K562 (cell line): ENCODE results near the gene ZFYVE16. TPM values are rescaled to one million over a fixed set of nuclear protein-coding genes. Genes with fewer than 3 reads are reported as not detected.
A peak's percentile ranks its signal among the peaks of the same experiment; 100 is the strongest.

Experiments used
- ATAC-seq: fragments of 200-7000 bp; cut with Tn5 transposase; 3 replicates; pipeline ENCODE4 v1.9.1; 2020; ENCODE audit warnings: moderate library complexity
- BruUV-seq: library from RNA; stranded (reverse); fragments of 400-500 nt; replicated peaks from 2 replicates; lab custom pipeline; 2021; lab: Mats Ljungman, UMichigan
- CTCF ChIA-PET: fragments of 300-600 bp; formaldehyde crosslinking; extraction: SDS; loops from one replicate; lab custom pipeline; 2021; ENCODE audit warnings: low intra/inter-chr PET ratio; lab: Yijun Ruan, JAX
- POLR2A ChIA-PET: fragments of 300-600, 350-650 bp; sonication (Branson Sonifier 250); formaldehyde crosslinking; extraction: SDS; loops from one replicate; lab custom pipeline; 2021; ENCODE audit warnings: antibody characterized with exemption, inconsistent platforms; lab: Yijun Ruan, JAX
- DNase-seq, 4 experiments: peaks; one replicate each; pipeline versions ENCODE4 v3.0.0 to v3.0.0-alpha.2; 2011 to 2018; ENCODE audit warnings: low spot score in 3 of 4, mixed read lengths in 3 of 4; ENCODE audit errors: extremely low read depth in 1 of 4
- FAIRE-seq: peaks from 2 replicates; lab custom pipeline; 2011; peaks lifted over from hg19 to GRCh38; lab: Jason Lieb, UNC
- H2AFZ ChIP-seq: 2 replicates; pipeline ENCODE4 v1.6.0; 2011; ENCODE audit warnings: low read depth, low read length, control low read depth, inconsistent platforms
- H3K27ac ChIP-seq: fragments of 200-600 bp; 3 replicates; pipeline ENCODE4 v1.8.0; 2011; ENCODE audit warnings: low read depth, mild to moderate bottlenecking, control low read depth, inconsistent platforms, low read length, moderate library complexity, mixed read lengths; ENCODE audit errors: extremely low read depth
- H3K27me3 ChIP-seq, 2 experiments: fragments of 300-600 bp in 1 of 2; 2 replicates in 1 of 2; 3 replicates in 1 of 2; pipeline versions ENCODE4 v1.6.0 to v1.8.0; 2011; ENCODE audit warnings: inconsistent platforms in 2 of 2, low read length in 2 of 2, mild to moderate bottlenecking in 1 of 2, mixed read lengths in 1 of 2, moderate library complexity in 1 of 2; ENCODE audit not compliant: control insufficient read depth in 2 of 2, insufficient read depth in 2 of 2
- H3K36me3 ChIP-seq: fragments of 300-600 bp; 3 replicates; pipeline ENCODE4 v1.8.0; 2011; ENCODE audit warnings: mild to moderate bottlenecking, low read length, inconsistent platforms; ENCODE audit not compliant: control insufficient read depth, insufficient read depth
- H3K4me1 ChIP-seq, 2 experiments: fragments of 200-600 bp in 1 of 2; replicated peaks in 1 of 2; 2 replicates in 1 of 2; 3 replicates in 1 of 2; pipeline versions ENCODE4 v1.5.1 to v1.8.0; 2011; ENCODE audit warnings: inconsistent platforms in 2 of 2, low read length in 2 of 2, mild to moderate bottlenecking in 1 of 2, mixed read lengths in 1 of 2, moderate library complexity in 1 of 2; ENCODE audit not compliant: control insufficient read depth in 2 of 2, insufficient read depth in 2 of 2
- H3K4me2 ChIP-seq: 2 replicates; pipeline ENCODE4 v1.6.1; 2011; ENCODE audit warnings: low read length, control low read depth, inconsistent platforms, mixed read lengths; ENCODE audit not compliant: insufficient read depth
- H3K4me3 ChIP-seq: fragments of 200-600 bp; sonication (generic), shearing (Covaris generic); 2 replicates; pipeline ENCODE4 v1.5.1; 2016; ENCODE audit warnings: control low read depth, inconsistent platforms
- H3K79me2 ChIP-seq: fragments of 200-600 bp; 3 replicates; pipeline ENCODE4 v1.8.0; 2011; ENCODE audit warnings: low read length, inconsistent platforms; ENCODE audit not compliant: control insufficient read depth, insufficient read depth
- H3K9ac ChIP-seq, 2 experiments: 2 replicates each; pipeline versions ENCODE4 v1.6.0 to v1.6.1; 2011; ENCODE audit warnings: low read depth in 2 of 2, low read length in 2 of 2, control low read depth in 1 of 2, inconsistent platforms in 1 of 2, mild to moderate bottlenecking in 1 of 2, mixed read lengths in 1 of 2; ENCODE audit not compliant: insufficient read depth in 1 of 2
- H3K9me1 ChIP-seq: one replicate; pipeline ENCODE4 v1.6.0; 2011; ENCODE audit warnings: inconsistent platforms, mild to moderate bottlenecking, low read length, moderate library complexity; ENCODE audit not compliant: control insufficient read depth, insufficient read depth
- H3K9me3 ChIP-seq: replicated peaks from 2 replicates; pipeline ENCODE4 v1.5.1; 2011; ENCODE audit warnings: low read depth, low read length, inconsistent platforms; ENCODE audit not compliant: control insufficient read depth, insufficient read depth
- H4K20me1 ChIP-seq: replicated peaks from 2 replicates; pipeline ENCODE4 v1.6.1; 2011; ENCODE audit warnings: low read length, inconsistent platforms, mixed read lengths; ENCODE audit not compliant: control insufficient read depth, insufficient read depth
- ARID4B ChIP-seq: sonication (generic); formaldehyde crosslinking; IDR thresholded peaks from 2 replicates; pipeline ENCODE4 v1.8.0; 2022; ENCODE audit warnings: mild to moderate bottlenecking, missing genetic modification reagents
- ATF3 ChIP-seq, 2 experiments: fragments of 450-650 bp in 1 of 2; sonication (generic) in 1 of 2; formaldehyde crosslinking in 1 of 2; IDR thresholded peaks in 1 of 2; conservative IDR thresholded peaks in 1 of 2; 2 replicates each; pipeline versions ENCODE4 v1.6.1 to v1.8.1; 2016 to 2023; ENCODE audit warnings: mild to moderate bottlenecking in 2 of 2, moderate library complexity in 2 of 2, inconsistent platforms in 1 of 2, missing genetic modification reagents in 1 of 2
- CEBPB ChIP-seq: fragments of 450-650 bp; IDR thresholded peaks from 2 replicates; pipeline ENCODE4 v1.6.1; 2016; ENCODE audit warnings: missing genetic modification characterization, missing compliant biosample characterization
- ILK ChIP-seq: fragments of 450-650 bp; IDR thresholded peaks from 2 replicates; pipeline ENCODE4 v1.6.1; 2016; ENCODE audit warnings: missing genetic modification characterization, low read depth, mild to moderate bottlenecking, missing compliant biosample characterization, moderate library complexity, borderline replicate concordance
- MCM2 ChIP-seq: fragments of 450-650 bp; IDR thresholded peaks from 2 replicates; pipeline ENCODE4 v1.6.1; 2017; ENCODE audit warnings: low read depth, mild to moderate bottlenecking
- MLX ChIP-seq, 2 experiments: fragments of 450-650 bp in 1 of 2; sonication (generic) in 1 of 2; formaldehyde crosslinking; conservative IDR thresholded peaks; 2 replicates each; pipeline versions ENCODE4 v1.4.0 to v1.8.1; 2020 to 2022; ENCODE audit warnings: mild to moderate bottlenecking in 1 of 2, missing genetic modification reagents in 1 of 2
- NCOA2 ChIP-seq, 2 experiments: fragments of 450-650 bp; IDR thresholded peaks; 2 replicates each; pipeline ENCODE4 v1.6.1; 2018; ENCODE audit warnings: mild to moderate bottlenecking in 2 of 2, moderate library complexity in 1 of 2; ENCODE audit not compliant: partially characterized antibody in 2 of 2
- NELFE ChIP-seq: IDR thresholded peaks from 2 replicates; pipeline ENCODE4 v1.6.1; 2011; ENCODE audit warnings: mild to moderate bottlenecking; ENCODE audit not compliant: insufficient read depth, insufficient read length
- POLR2B ChIP-seq: fragments of 450-650 bp; IDR thresholded peaks from 2 replicates; pipeline ENCODE4 v1.6.1; 2018; ENCODE audit warnings: low read depth; ENCODE audit not compliant: partially characterized antibody
- WGBS: fragments of 100-300 bp; shearing (Covaris generic); methylation state at CpG from one replicate; pipeline ENCODE4 v1.1.6; 2016; ENCODE audit warnings: low coverage, mixed read lengths; ENCODE audit not compliant: insufficient coverage; ENCODE audit errors: missing lambda C conversion rate; 5-methylcytosine and 5-hydroxymethylcytosine counted together
- in situ Hi-C: fragments of 300-500 bp; cut with MboI; formaldehyde crosslinking; loops from 4 replicates; pipeline ENCODE4 v1.15.0; 2018; ENCODE audit warnings: inconsistent platforms, mixed read lengths
- intact Hi-C: fragments of 100-400 bp; cut with micrococcal nuclease; formaldehyde crosslinking; loops from 2 replicates; pipeline ENCODE4 v1.14.2; 2022
- polyA plus RNA-seq, 8 experiments: library from polyadenylated mRNA; depleted of rRNA in 4 of 8; stranded (reverse) in 5 of 8; unstranded in 3 of 8; fragments of >200 nt; fragmentation: Nextera tagmentation in 2 of 8; fragmentation: Illumina TruSeq in 1 of 8; extraction: Ambion mirVana in 2 of 8; extraction: Trizol in 1 of 8; gene quantifications; 2 replicates each; pipeline versions ENCODE4 v1.2.1 to v1.2.3, GENCODE V29; 2011 to 2014; ENCODE audit warnings: inconsistent platforms in 1 of 8, missing spikeins in 1 of 8
- total RNA-seq, 7 experiments: library from RNA; depleted of rRNA in 6 of 7; stranded (reverse); fragments of >200 nt in 6 of 7; fragmentation: Illumina TruSeq in 2 of 7; extraction: Trizol in 2 of 7; gene quantifications; 2 replicates each; pipeline versions ENCODE4 v1.2.1 to v1.2.3, GENCODE V29; 2011 to 2021; ENCODE audit warnings: low replicate concordance in 1 of 7

ZFYVE16 gene
- total and polyA plus RNA-seq, 9 of the 15 experiments (the other 6 are each of a cell fraction or from before 2014, with no cell fraction given) = 6.0 to 18.9 (median 12.5) TPM

GRCh38 chr5:80487829-80488721, 80.2 kb downstream of the ZFYVE16 start, which contains the start of gene FAM151B:
Gene FAM151B, plus strand, starts transcription at chr5:80488100. Its CDS starts 24 bp downstream, at chr5:80488124.
- Histone ChIP-seq H2AFZ (peak within 1 kb of the TSS; percentile 12; the same call in 1 of the 2 replicates), H4K20me1 (no peaks in the 10 kb centered on the region), H3K4me2 (peak within 1 kb of the TSS; percentile 62), H3K79me2 (no peaks in the 10 kb centered on the region), H3K4me3 (peak within 1 kb of the TSS; percentile 35), H3K9me3 (no peaks in the 10 kb centered on the region), H3K4me1 (peaks cover 0 to 9% of the 10 kb centered on the region in 2 experiments; a peak in 2 of 5 replicates), H3K27me3 (peaks cover 10 to 21% of the 10 kb centered on the region in 2 experiments; a peak in 3 of 5 replicates), H3K9me1 (no peaks in the 10 kb centered on the region), H3K36me3 (no peaks in the 10 kb centered on the region), H3K9ac (peak within 1 kb of the TSS in 1 of 2 experiments; percentile 43; a peak in 2 of 4 replicates), H3K27ac (no peak within 1 kb of the TSS)
- DNase-seq (peak in 2 of 4 experiments; percentile 12), FAIRE-seq (no peak), ATAC-seq (peak; percentile 68)
- CTCF ChIA-PET = no interaction called here
- POLR2A ChIA-PET = no interaction called here
- 33% methylated on average over 70 of the region's 85 CpGs for WGBS
- intact Hi-C loops (loop anchor here (5.0 to 10.0 kb wide), 3 partner anchors 163 to 707 kb away; partner anchors contain the start of gene SPZ1), in situ Hi-C loops (no loop called here)
- no TSS peak for BruUV-seq
- TF ChIP-seq CEBPB (tag) = no peak
- no peak for TF ChIP-seq MCM2
- no peak for TF ChIP-seq MLX (CRISPR knock-in tag; conservative IDR thresholded peaks at IDR 0.05)
- no peak for TF ChIP-seq ILK (tag)
- no peak for TF ChIP-seq NELFE
- no peak for TF ChIP-seq NCOA2 (IDR thresholded peaks at IDR 0.05; ENCODE audit: partially characterized antibody in 2 of 2)
- no peak for TF ChIP-seq POLR2B
- no peak for TF ChIP-seq ARID4B (CRISPR knock-in tag)
- TF ChIP-seq ATF3 (IDR thresholded peaks at IDR 0.05) = no peak
- no peak for TF ChIP-seq ATF3 (CRISPR knock-in tag; conservative IDR thresholded peaks at IDR 0.05)
